Measurements from ENCODE around the gene ZNF420. TPM values are rescaled to one million over a fixed set of nuclear protein-coding genes. Genes with fewer than 3 reads are reported as not detected.
A peak's percentile ranks its signal among the peaks of the same experiment; 100 is the strongest.

Gene ZNF420
- total and polyA plus RNA-seq, 2 of the 13 experiments (the other 11 are each of a cell fraction or from before 2014, with no cell fraction given) = 1.4 to 6.6 TPM

- H3K36me3 ChIP-seq (replicated peaks in 1 of 2; ENCODE audit: control insufficient read depth in 1 of 2, insufficient read depth in 2 of 2, low read length in 2 of 2) = peaks cover 0 to 5% of the 10 kb centered on the region in 2 experiments; a peak in 2 of 5 replicates
- no peak overlapping the region for H3K9ac ChIP-seq (ENCODE audit: insufficient read depth, low read depth, low read length)
- ChIA-PET POLR2A (no interaction called here), CTCF (ENCODE audit: low intra/inter-chr PET ratio, low total read pairs) (no interaction called here)
- FAIRE-seq (no peak), ATAC-seq (no peak), DNase-seq (ENCODE audit: low spot score) (no peak)
- no peak overlapping the region for H3K27ac ChIP-seq (ENCODE audit: extremely low read length, insufficient read depth, low read length)
- H2AFZ ChIP-seq (ENCODE audit: low read length) = no peak overlapping the region
- intact Hi-C loops (cut with micrococcal nuclease; ENCODE audit: unreplicated experiment) (no loop called here), in situ Hi-C loops (cut with HindIII; ENCODE audit: extremely low pct_ligation_motif_present, low pct_unique_long_range_greater_than_20kb) (no loop called here)
- 95% methylated on average over 1 of the region's 1 CpG for WGBS (ENCODE audit: low lambda C conversion rate)
- peaks cover 85% of the 10 kb centered on the region for H3K9me3 ChIP-seq (ENCODE audit: low read length)
- H3K4me1 ChIP-seq (ENCODE audit: insufficient read depth, low read length) = no peaks in the 10 kb centered on the region
- no peak overlapping the region for H3K4me3 ChIP-seq (replicated peaks in 1 of 3; ENCODE audit: insufficient read depth in 1 of 3, low read depth in 2 of 3, low read length in 3 of 3)
- no peaks in the 10 kb centered on the region for H3K79me2 ChIP-seq (ENCODE audit: insufficient read depth, low read length)
- no peaks in the 10 kb centered on the region for H4K20me1 ChIP-seq (ENCODE audit: insufficient read depth, low read length)
- H3K27me3 ChIP-seq (ENCODE audit: control insufficient read depth in 1 of 2, insufficient read depth in 2 of 2, low read length in 2 of 2) = no peaks in the 10 kb centered on the region
- H3K4me2 ChIP-seq (ENCODE audit: low read depth, low read length) = no peak overlapping the region
- TF ChIP-seq NFIC (IDR thresholded peaks at IDR 0.05; ENCODE audit: low read length) = no peak
- TF ChIP-seq NONO (IDR thresholded peaks at IDR 0.05) = no peak
- no peak for TF ChIP-seq NONO (CRISPR knock-in tag; conservative IDR thresholded peaks at IDR 0.05)
- no peak for TF ChIP-seq ATM (IDR thresholded peaks at IDR 0.05; ENCODE audit: borderline replicate concordance)
- TF ChIP-seq ZNF530 (CRISPR knock-in tag; IDR thresholded peaks at IDR 0.05; ENCODE audit: low read depth) = no peak
- no peak for TF ChIP-seq JUN (CRISPR knock-in tag; IDR thresholded peaks at IDR 0.05)
- no peak for TF ChIP-seq ZNF749 (CRISPR knock-in tag; IDR thresholded peaks at IDR 0.05; ENCODE audit: borderline replicate concordance)
- no peak for TF ChIP-seq TCF7 (IDR thresholded peaks at IDR 0.05; ENCODE audit: low read depth)
- BruUV-seq (replicated peaks) = no TSS peak
Observed at GRCh38 chr19:37160153-37160552, 81.9 kb downstream of the ZNF420 start.

DNA sequence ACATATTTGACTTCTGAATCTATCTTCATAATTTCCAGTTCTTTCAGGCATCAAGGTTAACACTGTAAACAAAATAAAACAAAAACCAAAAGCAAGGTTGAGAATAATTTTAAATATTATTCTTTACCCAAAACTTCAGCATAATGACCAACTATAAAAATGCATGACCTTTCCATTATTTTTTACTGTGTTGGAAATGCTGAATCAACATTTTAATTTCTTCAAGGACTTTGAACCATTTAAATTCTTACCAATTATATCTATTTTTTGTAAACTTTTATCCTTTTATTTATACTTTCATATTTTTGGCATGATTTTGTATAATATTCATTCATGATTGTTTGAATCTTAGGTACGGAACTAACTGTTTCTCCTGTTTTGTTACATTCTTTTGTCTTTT is 87.4 kb downstream of the ZNF420 start:
- H3K27me3 ChIP-seq (ENCODE audit: control insufficient read depth in 1 of 2, insufficient read depth in 2 of 2, low read length in 2 of 2) = no peaks in the 10 kb centered on the region
- H3K9me3 ChIP-seq (ENCODE audit: low read length) = peaks cover 58% of the 10 kb centered on the region
- no peaks in the 10 kb centered on the region for H4K20me1 ChIP-seq (ENCODE audit: insufficient read depth, low read length)
- BruUV-seq (replicated peaks) = no TSS peak
- H3K27ac ChIP-seq (ENCODE audit: extremely low read length, insufficient read depth, low read length) = no peak overlapping the region
- in situ Hi-C loops (cut with HindIII; ENCODE audit: extremely low pct_ligation_motif_present, low pct_unique_long_range_greater_than_20kb) (no loop called here), intact Hi-C loops (cut with micrococcal nuclease; ENCODE audit: unreplicated experiment) (no loop called here)
- 93% methylated on average over 1 of the region's 1 CpG for WGBS (ENCODE audit: low lambda C conversion rate)
- TF ChIP-seq MAFF (IDR thresholded peaks at IDR 0.05; ENCODE audit: low read depth, low read length) (peak; percentile 87), MAFK (conservative IDR thresholded peaks at IDR 0.05 in 1 of 2, IDR thresholded peaks at IDR 0.05 in 1 of 2; ENCODE audit: low read length in 2 of 2) (peak; percentile 77 to 92), MXD4 (CRISPR knock-in tag; IDR thresholded peaks at IDR 0.05) (no peak), TGIF2 (CRISPR knock-in tag; IDR thresholded peaks at IDR 0.05) (no peak)
- DNase-seq (ENCODE audit: low spot score) (no peak), ATAC-seq (no peak), FAIRE-seq (no peak)
- H3K4me1 ChIP-seq (ENCODE audit: insufficient read depth, low read length) = no peaks in the 10 kb centered on the region
- POLR2A ChIA-PET = no interaction called here
- no peaks in the 10 kb centered on the region for H3K79me2 ChIP-seq (ENCODE audit: insufficient read depth, low read length)
- no peak overlapping the region for H3K9ac ChIP-seq (ENCODE audit: insufficient read depth, low read depth, low read length)
- CTCF ChIA-PET (ENCODE audit: low intra/inter-chr PET ratio, low total read pairs) = no interaction called here
- H3K4me3 ChIP-seq (replicated peaks in 1 of 3; ENCODE audit: insufficient read depth in 1 of 3, low read depth in 2 of 3, low read length in 3 of 3) = no peak overlapping the region
- no peak overlapping the region for H3K4me2 ChIP-seq (ENCODE audit: low read depth, low read length)
- H2AFZ ChIP-seq (ENCODE audit: low read length) = no peak overlapping the region
- H3K36me3 ChIP-seq (replicated peaks in 1 of 2; ENCODE audit: control insufficient read depth in 1 of 2, insufficient read depth in 2 of 2, low read length in 2 of 2) = peaks cover 0 to 4% of the 10 kb centered on the region in 2 experiments; a peak in 2 of 5 replicates

Measured in HepG2 (cell line).